A549 (cell line): ENCODE results near the gene PDZD4. TPM values are rescaled to one million over a fixed set of nuclear protein-coding genes. Genes with fewer than 3 reads are reported as not detected.

Source experiments
- ATAC-seq, 2 experiments: fragments of 200-7000 bp in 1 of 2; fragments of >200 bp in 1 of 2; cut with Nextera tagmentation in 1 of 2; cut with Tn5 transposase in 1 of 2; 3 replicates each; pipeline versions ENCODE4 v1.8.0 to v1.9.1; 2018 to 2020; ENCODE audit warnings: mild to moderate bottlenecking in 1 of 2, moderate library complexity in 1 of 2
- CTCF ChIA-PET: fragments of 300-600 bp; sonication (Branson Sonifier 250); formaldehyde crosslinking; extraction: SDS; loops from one replicate; lab custom pipeline; 2021; ENCODE audit warnings: antibody characterized with exemption, inconsistent platforms; lab: Yijun Ruan, JAX
- POLR2A ChIA-PET: fragments of 350-600 bp; formaldehyde crosslinking; extraction: SDS; loops from one replicate; lab custom pipeline; 2021; ENCODE audit warnings: antibody characterized with exemption, inconsistent platforms; lab: Yijun Ruan, JAX
- DNase-seq, 2 experiments: peaks; one replicate each; pipeline versions ENCODE4 v3.0.0 to v3.0.0-alpha.2; 2011 to 2016; ENCODE audit warnings: low read depth in 1 of 2, low spot score in 1 of 2
- FAIRE-seq: peaks from 2 replicates; lab custom pipeline; 2011; peaks lifted over from hg19 to GRCh38; lab: Jason Lieb, UNC
- H3K27ac ChIP-seq, 2 experiments: fragments of >200 bp; sonication (Bioruptor Twin); formaldehyde crosslinking; 3 replicates each; pipeline ENCODE4 v1.5.1; 2016 to 2017
- H3K4me1 ChIP-seq: fragments of >200 bp; sonication (Bioruptor Twin); formaldehyde crosslinking; 3 replicates; pipeline ENCODE4 v1.6.1; 2016
- H3K4me2 ChIP-seq: fragments of >200 bp; sonication (Bioruptor Twin); formaldehyde crosslinking; 3 replicates; pipeline ENCODE4 v1.6.1; 2016
- H3K4me3 ChIP-seq: fragments of >200 bp; sonication (Bioruptor Twin); formaldehyde crosslinking; 3 replicates; pipeline ENCODE4 v1.5.1; 2016
- H3K9me3 ChIP-seq: fragments of >200 bp; sonication (Bioruptor Twin); formaldehyde crosslinking; 3 replicates; pipeline ENCODE4 v1.6.1; 2016
- CBX2 ChIP-seq: fragments of 200-600 bp; sonication (generic); IDR thresholded peaks from 2 replicates; pipeline ENCODE4 v1.6.1; 2016; ENCODE audit warnings: low read depth, mild to moderate bottlenecking, borderline replicate concordance
- ESRRA ChIP-seq: fragments of 150-350 bp; IDR thresholded peaks from 2 replicates; pipeline ENCODE4 v1.6.1; 2014; ENCODE audit warnings: mild to moderate bottlenecking, low read length, borderline replicate concordance
- FOSL2 ChIP-seq, 2 experiments: fragments of 450-650 bp in 1 of 2; fragments of >200 bp in 1 of 2; sonication (Bioruptor Twin) in 1 of 2; formaldehyde crosslinking; IDR thresholded peaks; 2 replicates each; pipeline versions ENCODE4 v1.5.0 to v1.6.1; 2016 to 2020; ENCODE audit warnings: mild to moderate bottlenecking in 1 of 2, moderate library complexity in 1 of 2
- FOXS1 ChIP-seq: fragments of 250-450 bp; sonication (Bioruptor Pico); IDR thresholded peaks from 2 replicates; pipeline ENCODE4 v1.5.0; 2020; ENCODE audit warnings: mild to moderate bottlenecking, moderate library complexity
- GATA3 ChIP-seq: IDR thresholded peaks from 2 replicates; pipeline ENCODE4 v1.6.1; 2012; ENCODE audit warnings: borderline replicate concordance
- HEYL ChIP-seq: fragments of 250-450 bp; sonication (Bioruptor Pico); IDR thresholded peaks from 2 replicates; pipeline ENCODE4 v1.8.0; 2021; ENCODE audit warnings: mild to moderate bottlenecking, moderate library complexity
- HOXA7 ChIP-seq: fragments of 250-450 bp; sonication (Bioruptor Pico); IDR thresholded peaks from 2 replicates; pipeline ENCODE4 v1.5.0; 2020; ENCODE audit warnings: mild to moderate bottlenecking, moderate library complexity
- HOXB5 ChIP-seq: fragments of 250-450 bp; sonication (Bioruptor Pico); IDR thresholded peaks from 2 replicates; pipeline ENCODE4 v1.5.0; 2020; ENCODE audit warnings: mild to moderate bottlenecking, moderate library complexity
- JUN ChIP-seq, 2 experiments: fragments of >200 bp; sonication (Bioruptor Twin); formaldehyde crosslinking; IDR thresholded peaks; 2 replicates in 1 of 2; 3 replicates in 1 of 2; pipeline ENCODE4 v1.6.1; 2016 to 2017
- KDM1A ChIP-seq: fragments of 200-600 bp; sonication (generic); IDR thresholded peaks from 2 replicates; pipeline ENCODE4 v1.6.1; 2016; ENCODE audit warnings: low read depth, mild to moderate bottlenecking
- MAZ ChIP-seq: fragments of 150-350 bp; IDR thresholded peaks from 2 replicates; pipeline ENCODE4 v1.6.1; 2014; ENCODE audit warnings: antibody characterized with exemption, low read depth, low read length, borderline replicate concordance
- RARB ChIP-seq: fragments of 250-450 bp; sonication (Bioruptor Pico); IDR thresholded peaks from 2 replicates; pipeline ENCODE4 v1.8.0; 2021; ENCODE audit warnings: mild to moderate bottlenecking, moderate library complexity
- SMC3 ChIP-seq: fragments of >200 bp; sonication (Bioruptor Twin); formaldehyde crosslinking; IDR thresholded peaks from 3 replicates; pipeline ENCODE4 v1.6.1; 2018; ENCODE audit warnings: inconsistent platforms
- SREBF2 ChIP-seq: fragments of 450-650 bp; IDR thresholded peaks from 2 replicates; pipeline ENCODE4 v1.6.1; 2014; ENCODE audit warnings: mild to moderate bottlenecking, moderate library complexity
- WGBS: methylation state at CpG from one replicate; pipeline ENCODE4 v1.1.6; 2017; ENCODE audit errors: missing lambda C conversion rate; 5-methylcytosine and 5-hydroxymethylcytosine counted together
- polyA plus RNA-seq, 4 experiments: library from polyadenylated mRNA; depleted of rRNA in 3 of 4; stranded (reverse); fragments of >200 nt; fragmentation: RNase III in 1 of 4; extraction: RNeasy Plus Mini Kit Qiagen cat#74134 plus additional on column Dnase treatment in 1 of 4; gene quantifications; 2 replicates in 3 of 4; 3 replicates in 1 of 4; pipeline ENCODE4 v1.2.3, GENCODE V29; 2011 to 2017
- TF ChIP-seq, protein P1 (sequence below): fragments of >200 bp; sonication (Bioruptor Twin); formaldehyde crosslinking; IDR thresholded peaks from 3 replicates; pipeline ENCODE4 v1.5.1; 2016
- TF ChIP-seq, protein P2 (sequence below): fragments of 450-650 bp; IDR thresholded peaks from 2 replicates; pipeline ENCODE4 v1.6.1; 2014; ENCODE audit warnings: antibody characterized with exemption
- TF ChIP-seq, protein P3 (sequence below): fragments of 150-350 bp; IDR thresholded peaks from 2 replicates; pipeline ENCODE4 v1.6.1; 2014; ENCODE audit warnings: low read depth, mild to moderate bottlenecking, low read length
- TF ChIP-seq, protein P4 (sequence below): fragments of 250-450 bp; sonication (Bioruptor Pico); IDR thresholded peaks from 2 replicates; pipeline ENCODE4 v1.5.0; 2020; ENCODE audit warnings: low read depth, mild to moderate bottlenecking, moderate library complexity

PDZD4 gene
- polyA plus RNA-seq, 2 of the 4 experiments (the other 2 are of a cell fraction) = 1.2 to 3.0 TPM

- TF ChIP-seq, protein P1, sequence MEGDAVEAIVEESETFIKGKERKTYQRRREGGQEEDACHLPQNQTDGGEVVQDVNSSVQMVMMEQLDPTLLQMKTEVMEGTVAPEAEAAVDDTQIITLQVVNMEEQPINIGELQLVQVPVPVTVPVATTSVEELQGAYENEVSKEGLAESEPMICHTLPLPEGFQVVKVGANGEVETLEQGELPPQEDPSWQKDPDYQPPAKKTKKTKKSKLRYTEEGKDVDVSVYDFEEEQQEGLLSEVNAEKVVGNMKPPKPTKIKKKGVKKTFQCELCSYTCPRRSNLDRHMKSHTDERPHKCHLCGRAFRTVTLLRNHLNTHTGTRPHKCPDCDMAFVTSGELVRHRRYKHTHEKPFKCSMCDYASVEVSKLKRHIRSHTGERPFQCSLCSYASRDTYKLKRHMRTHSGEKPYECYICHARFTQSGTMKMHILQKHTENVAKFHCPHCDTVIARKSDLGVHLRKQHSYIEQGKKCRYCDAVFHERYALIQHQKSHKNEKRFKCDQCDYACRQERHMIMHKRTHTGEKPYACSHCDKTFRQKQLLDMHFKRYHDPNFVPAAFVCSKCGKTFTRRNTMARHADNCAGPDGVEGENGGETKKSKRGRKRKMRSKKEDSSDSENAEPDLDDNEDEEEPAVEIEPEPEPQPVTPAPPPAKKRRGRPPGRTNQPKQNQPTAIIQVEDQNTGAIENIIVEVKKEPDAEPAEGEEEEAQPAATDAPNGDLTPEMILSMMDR = no peak
- no peak for TF ChIP-seq SMC3
These were observed 44.2 kb upstream of the PDZD4 start (continued) for GRCh38 chrX:153874366-153875125.

DNA sequence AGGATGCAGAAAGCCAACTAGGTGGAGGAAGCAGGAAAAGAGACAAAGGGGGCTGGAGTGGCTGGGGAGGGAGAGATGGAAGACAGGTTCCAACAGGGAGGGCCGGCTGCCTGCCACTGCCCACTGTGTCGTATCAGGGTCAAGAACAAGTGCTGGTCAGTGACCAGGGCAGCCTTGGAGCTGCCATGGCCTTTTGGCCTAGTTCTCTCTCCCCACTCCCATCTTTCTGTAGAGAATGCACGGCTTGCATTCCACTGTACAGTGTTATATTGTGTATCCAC lies 43.7 kb upstream of the PDZD4 start:
- no peak overlapping the region for H3K4me3 ChIP-seq
- 12% methylated on average over 3 of the region's 3 CpGs for WGBS

DNA sequence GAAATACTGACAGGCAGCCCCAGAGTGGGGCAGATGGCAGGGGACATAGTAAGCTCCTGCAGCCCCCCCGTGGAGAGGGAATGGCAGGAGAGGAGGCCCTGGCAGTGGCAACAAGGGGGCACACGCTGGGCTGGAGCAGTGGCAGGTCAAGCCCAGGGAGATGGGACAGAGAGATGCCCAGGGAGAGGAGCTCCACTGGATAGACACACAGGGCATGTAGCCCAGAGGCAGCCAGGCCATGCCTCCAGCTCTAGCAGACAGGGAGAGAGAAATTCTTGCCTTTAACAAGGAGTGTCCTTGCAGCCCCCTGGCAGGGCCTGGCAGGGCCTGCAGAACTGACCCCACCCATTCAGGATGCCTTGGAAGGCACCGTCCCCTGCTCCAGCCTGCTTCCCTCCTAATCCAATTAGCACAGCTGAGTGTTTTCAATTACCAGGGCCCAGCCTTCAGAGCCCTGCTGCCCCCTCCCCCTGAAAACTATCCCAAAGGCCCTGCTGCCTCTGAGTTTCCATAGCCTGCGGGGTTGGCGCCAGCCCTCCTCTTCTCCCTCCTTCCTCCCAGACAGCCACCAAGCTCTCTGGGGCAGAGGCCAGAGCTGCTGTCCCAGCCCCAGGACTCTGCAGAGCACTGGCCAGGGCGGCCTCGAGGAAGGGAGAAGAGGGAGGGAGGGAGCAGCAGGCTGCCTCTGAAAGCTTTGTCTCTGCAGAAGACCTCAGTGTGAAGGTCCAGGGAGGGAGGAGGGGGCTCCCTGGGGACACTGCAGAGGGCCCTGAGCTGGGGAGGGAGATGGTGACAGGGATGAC lies 43.1 kb upstream of the PDZD4 start:
- CTCF ChIA-PET = interaction anchor here (1.3 kb wide), 1 partner anchor 10 kb away, joined by 3 read pairs; no protein-coding TSS in a partner anchor
- H3K4me1 ChIP-seq = no peaks in the 10 kb centered on the region
- no peak for TF ChIP-seq GATA3
- TF ChIP-seq, protein P2, sequence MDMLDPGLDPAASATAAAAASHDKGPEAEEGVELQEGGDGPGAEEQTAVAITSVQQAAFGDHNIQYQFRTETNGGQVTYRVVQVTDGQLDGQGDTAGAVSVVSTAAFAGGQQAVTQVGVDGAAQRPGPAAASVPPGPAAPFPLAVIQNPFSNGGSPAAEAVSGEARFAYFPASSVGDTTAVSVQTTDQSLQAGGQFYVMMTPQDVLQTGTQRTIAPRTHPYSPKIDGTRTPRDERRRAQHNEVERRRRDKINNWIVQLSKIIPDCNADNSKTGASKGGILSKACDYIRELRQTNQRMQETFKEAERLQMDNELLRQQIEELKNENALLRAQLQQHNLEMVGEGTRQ = no peak
- no peak for TF ChIP-seq HOXA7 (CRISPR knock-in tag)
- no peak for TF ChIP-seq SREBF2
- no peak for TF ChIP-seq ESRRA
- TF ChIP-seq KDM1A = no peak
- TF ChIP-seq HOXB5 (CRISPR knock-in tag) = no peak
- TF ChIP-seq JUN (IDR thresholded peaks at IDR 0.05) = no peak
- no peak for TF ChIP-seq RARB (CRISPR knock-in tag)
- TF ChIP-seq HEYL (CRISPR knock-in tag) = no peak
- no peak for TF ChIP-seq CBX2
- TF ChIP-seq, protein P3, sequence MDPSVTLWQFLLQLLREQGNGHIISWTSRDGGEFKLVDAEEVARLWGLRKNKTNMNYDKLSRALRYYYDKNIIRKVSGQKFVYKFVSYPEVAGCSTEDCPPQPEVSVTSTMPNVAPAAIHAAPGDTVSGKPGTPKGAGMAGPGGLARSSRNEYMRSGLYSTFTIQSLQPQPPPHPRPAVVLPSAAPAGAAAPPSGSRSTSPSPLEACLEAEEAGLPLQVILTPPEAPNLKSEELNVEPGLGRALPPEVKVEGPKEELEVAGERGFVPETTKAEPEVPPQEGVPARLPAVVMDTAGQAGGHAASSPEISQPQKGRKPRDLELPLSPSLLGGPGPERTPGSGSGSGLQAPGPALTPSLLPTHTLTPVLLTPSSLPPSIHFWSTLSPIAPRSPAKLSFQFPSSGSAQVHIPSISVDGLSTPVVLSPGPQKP = no peak
- no peak for TF ChIP-seq MAZ
- no peak for TF ChIP-seq FOSL2 (IDR thresholded peaks at IDR 0.05)
- TF ChIP-seq FOSL2 (CRISPR knock-in tag; IDR thresholded peaks at IDR 0.05) = no peak
- no peak for TF ChIP-seq FOXS1 (CRISPR knock-in tag)
- TF ChIP-seq, protein P4, sequence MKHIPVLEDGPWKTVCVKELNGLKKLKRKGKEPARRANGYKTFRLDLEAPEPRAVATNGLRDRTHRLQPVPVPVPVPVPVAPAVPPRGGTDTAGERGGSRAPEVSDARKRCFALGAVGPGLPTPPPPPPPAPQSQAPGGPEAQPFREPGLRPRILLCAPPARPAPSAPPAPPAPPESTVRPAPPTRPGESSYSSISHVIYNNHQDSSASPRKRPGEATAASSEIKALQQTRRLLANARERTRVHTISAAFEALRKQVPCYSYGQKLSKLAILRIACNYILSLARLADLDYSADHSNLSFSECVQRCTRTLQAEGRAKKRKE (CRISPR knock-in tag) = no peak
- TF ChIP-seq, protein P1 = no peak
- DNase-seq = no peak
- no peak overlapping the region for H3K4me2 ChIP-seq
- H3K4me3 ChIP-seq = no peak overlapping the region
- H3K27ac ChIP-seq = no peak overlapping the region
- WGBS = 8% methylated on average over 3 of the region's 7 CpGs
- POLR2A ChIA-PET = no interaction called here
- peak in 1 of 2 experiments; percentile 26; a peak in 1 of 6 replicates for ATAC-seq
- H3K9me3 ChIP-seq = no peaks in the 10 kb centered on the region
- no peak for FAIRE-seq

More for the DNA sequence above, 43.7 kb upstream of the PDZD4 start:
- Histone ChIP-seq H3K4me1 (no peaks in the 10 kb centered on the region), H3K27ac (no peak overlapping the region), H3K4me2 (no peak overlapping the region), H3K9me3 (no peaks in the 10 kb centered on the region)
- no peak for TF ChIP-seq HEYL (CRISPR knock-in tag)
- DNase-seq (no peak), FAIRE-seq (no peak), ATAC-seq (no peak)
- ChIA-PET POLR2A (no interaction called here), CTCF (interaction anchor here (1.3 kb wide), 1 partner anchor 10 kb away, joined by 3 read pairs; no protein-coding TSS in a partner anchor)
